Endodermal cell (in vitro differentiated cells): ENCODE results near the gene NAGLU. TPM values are rescaled to one million over a fixed set of nuclear protein-coding genes. Genes with fewer than 3 reads are reported as not detected.
A peak's percentile ranks its signal among the peaks of the same experiment; 100 is the strongest.

Source experiments
- DNase-seq: peaks from one replicate; pipeline ENCODE4 v3.0.0-alpha.2; 2017
- H3K27ac ChIP-seq: 2 replicates; pipeline ENCODE4 v1.5.1; 2013; ENCODE audit warnings: mild to moderate bottlenecking, low read depth, low read length, moderate library complexity
- H3K27me3 ChIP-seq: 2 replicates; pipeline ENCODE4 v1.6.1; 2013; ENCODE audit warnings: mild to moderate bottlenecking, low read length, moderate library complexity; ENCODE audit not compliant: insufficient read depth, control insufficient read depth, poor library complexity, severe bottlenecking
- H3K36me3 ChIP-seq: 2 replicates; pipeline ENCODE4 v1.7.0; 2013; ENCODE audit warnings: mild to moderate bottlenecking, low read length, moderate library complexity; ENCODE audit not compliant: control insufficient read depth, insufficient read depth
- H3K4me1 ChIP-seq: one replicate; pipeline ENCODE4 v1.7.0; 2013; ENCODE audit warnings: low read length; ENCODE audit not compliant: control insufficient read depth, insufficient read depth
- H3K4me3 ChIP-seq: 2 replicates; pipeline ENCODE4 v1.5.1; 2013; ENCODE audit warnings: mild to moderate bottlenecking, low read length, moderate library complexity
- H3K9ac ChIP-seq: 2 replicates; pipeline ENCODE4 v1.6.1; 2013; ENCODE audit warnings: mild to moderate bottlenecking, low read length, moderate library complexity; ENCODE audit not compliant: poor library complexity, severe bottlenecking; ENCODE audit errors: extremely low read depth
- H3K9me3 ChIP-seq: 2 replicates; pipeline ENCODE4 v1.6.1; 2013; ENCODE audit warnings: mild to moderate bottlenecking, low read length, moderate library complexity; ENCODE audit not compliant: control insufficient read depth
- H3K27ac Mint-ChIP-seq: 2 replicates; pipeline ENCODE4 v1.8.0; 2020; ENCODE audit warnings: mixed read lengths
- H3K27me3 Mint-ChIP-seq: 2 replicates; pipeline ENCODE4 v1.8.0; 2021; ENCODE audit warnings: mild to moderate bottlenecking, mixed read lengths; ENCODE audit not compliant: insufficient read depth
- H3K36me3 Mint-ChIP-seq: 2 replicates; pipeline ENCODE4 v1.8.0; 2020; ENCODE audit warnings: low read depth, mixed read lengths
- H3K4me1 Mint-ChIP-seq: 2 replicates; pipeline ENCODE4 v1.8.0; 2020; ENCODE audit warnings: mixed read lengths
- H3K4me3 Mint-ChIP-seq: 2 replicates; pipeline ENCODE4 v1.8.0; 2020; ENCODE audit warnings: mild to moderate bottlenecking, moderate library complexity, mixed read lengths
- H3K9me3 Mint-ChIP-seq: 2 replicates; pipeline ENCODE4 v1.8.0; 2020; ENCODE audit warnings: mild to moderate bottlenecking, mixed read lengths
- WGBS, 2 experiments: methylation state at CpG; one replicate each; pipeline versions ENCODE4 v1.1.5 to v1.1.7; 2013; ENCODE audit warnings: missing lambda C conversion rate in 2 of 2, mixed read lengths in 1 of 2; ENCODE audit not compliant: insufficient coverage in 1 of 2, insufficient read length in 1 of 2; 5-methylcytosine and 5-hydroxymethylcytosine counted together
- total RNA-seq, 2 donors: library from RNA; stranded (reverse); fragmentation: NEBNext Ultra II Directional in 1 of 2; extraction: Animal tissue kit (Norgen Biotek cat#: 25700) in 1 of 2; gene quantifications; 2 replicates in 1 of 2; 3 replicates in 1 of 2; pipeline ENCODE4 v1.2.1, GENCODE V29; 2021
- TF ChIP-seq, protein P1 (sequence below): fragments of 200-600 bp; sonication (generic); conservative IDR thresholded peaks from 2 replicates; pipeline ENCODE4 v1.5.0; 2021; ENCODE audit warnings: antibody characterized with exemption, mild to moderate bottlenecking

The NAGLU gene
- total RNA-seq, 2 donors from 2014 or later, result 29.1 to 31.5 TPM

- Mint-ChIP-seq H3K4me1 (peaks cover 18% of the 10 kb centered on the region), H3K4me3 (peak overlapping the region; percentile 86), H3K9me3 (no peaks in the 10 kb centered on the region), H3K36me3 (peaks cover 31% of the 10 kb centered on the region), H3K27ac (peak overlapping the region; percentile 94), H3K27me3 (no peaks in the 10 kb centered on the region)
- no peak for DNase-seq
- Histone ChIP-seq H3K4me3 (no peak overlapping the region), H3K27ac (no peak overlapping the region), H3K27me3 (no peaks in the 10 kb centered on the region), H3K36me3 (peaks cover 55% of the 10 kb centered on the region), H3K9me3 (no peaks in the 10 kb centered on the region), H3K9ac (no peak overlapping the region), H3K4me1 (peaks cover 4% of the 10 kb centered on the region)
- TF ChIP-seq, protein P1, sequence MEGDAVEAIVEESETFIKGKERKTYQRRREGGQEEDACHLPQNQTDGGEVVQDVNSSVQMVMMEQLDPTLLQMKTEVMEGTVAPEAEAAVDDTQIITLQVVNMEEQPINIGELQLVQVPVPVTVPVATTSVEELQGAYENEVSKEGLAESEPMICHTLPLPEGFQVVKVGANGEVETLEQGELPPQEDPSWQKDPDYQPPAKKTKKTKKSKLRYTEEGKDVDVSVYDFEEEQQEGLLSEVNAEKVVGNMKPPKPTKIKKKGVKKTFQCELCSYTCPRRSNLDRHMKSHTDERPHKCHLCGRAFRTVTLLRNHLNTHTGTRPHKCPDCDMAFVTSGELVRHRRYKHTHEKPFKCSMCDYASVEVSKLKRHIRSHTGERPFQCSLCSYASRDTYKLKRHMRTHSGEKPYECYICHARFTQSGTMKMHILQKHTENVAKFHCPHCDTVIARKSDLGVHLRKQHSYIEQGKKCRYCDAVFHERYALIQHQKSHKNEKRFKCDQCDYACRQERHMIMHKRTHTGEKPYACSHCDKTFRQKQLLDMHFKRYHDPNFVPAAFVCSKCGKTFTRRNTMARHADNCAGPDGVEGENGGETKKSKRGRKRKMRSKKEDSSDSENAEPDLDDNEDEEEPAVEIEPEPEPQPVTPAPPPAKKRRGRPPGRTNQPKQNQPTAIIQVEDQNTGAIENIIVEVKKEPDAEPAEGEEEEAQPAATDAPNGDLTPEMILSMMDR, result no peak
- WGBS, 2 experiments, result 90 to 96% methylated on average over 9 to 16 of the region's 16 CpGs
Observed at GRCh38 chr17:42565523-42566214, 29.6 kb downstream of the NAGLU start.

DNA sequence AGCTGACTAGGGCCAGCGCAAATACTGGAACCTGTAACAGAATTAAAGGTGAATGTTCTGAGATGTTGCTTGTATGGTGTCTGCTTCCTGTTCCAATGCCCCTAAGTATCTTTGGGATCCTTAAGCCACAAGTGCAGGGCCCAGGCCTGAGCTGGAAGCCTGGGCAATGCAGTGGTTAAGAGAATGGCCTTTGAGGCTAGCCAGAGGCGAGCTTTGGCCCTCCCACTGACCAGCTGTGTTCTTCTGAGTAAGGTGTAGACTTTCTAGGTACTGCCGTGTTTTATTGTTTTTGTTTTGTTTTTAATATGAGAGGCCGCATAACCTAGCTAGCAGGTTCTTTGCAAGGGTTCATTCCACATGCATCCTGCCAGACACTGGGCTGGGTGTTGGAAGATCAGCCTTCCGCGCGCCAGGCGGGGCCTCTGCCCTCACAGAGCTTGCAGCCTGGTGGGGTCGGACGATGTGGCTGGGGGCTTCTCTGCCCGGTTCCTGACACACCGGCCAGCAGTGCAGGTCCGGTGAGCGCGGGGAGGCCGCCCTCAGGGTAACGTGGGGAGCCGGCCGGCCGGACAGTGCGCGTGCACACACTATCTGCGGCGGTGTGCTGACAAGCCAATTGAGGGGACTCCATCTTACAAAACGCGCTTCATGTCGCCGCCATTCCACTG, 30.3 kb downstream of the NAGLU start:
- Histone ChIP-seq H3K9ac (no peak overlapping the region), H3K36me3 (peaks cover 60% of the 10 kb centered on the region), H3K27ac (peak overlapping the region; percentile 78), H3K9me3 (no peaks in the 10 kb centered on the region), H3K4me3 (peak overlapping the region; percentile 94), H3K4me1 (peaks cover 4% of the 10 kb centered on the region), H3K27me3 (no peaks in the 10 kb centered on the region)
- TF ChIP-seq, protein P1, result no peak
- no peaks in the 10 kb centered on the region for H3K9me3 Mint-ChIP-seq
- DNase-seq, result no peak
- peaks cover 16% of the 10 kb centered on the region for H3K4me1 Mint-ChIP-seq
- peaks cover 36% of the 10 kb centered on the region for H3K36me3 Mint-ChIP-seq
- peak overlapping the region; percentile 94 for H3K27ac Mint-ChIP-seq
- peak overlapping the region; percentile 86 for H3K4me3 Mint-ChIP-seq
- WGBS, 2 experiments, result 59 to 66% methylated on average over 17 to 28 of the region's 28 CpGs
- H3K27me3 Mint-ChIP-seq, result no peaks in the 10 kb centered on the region

DNA sequence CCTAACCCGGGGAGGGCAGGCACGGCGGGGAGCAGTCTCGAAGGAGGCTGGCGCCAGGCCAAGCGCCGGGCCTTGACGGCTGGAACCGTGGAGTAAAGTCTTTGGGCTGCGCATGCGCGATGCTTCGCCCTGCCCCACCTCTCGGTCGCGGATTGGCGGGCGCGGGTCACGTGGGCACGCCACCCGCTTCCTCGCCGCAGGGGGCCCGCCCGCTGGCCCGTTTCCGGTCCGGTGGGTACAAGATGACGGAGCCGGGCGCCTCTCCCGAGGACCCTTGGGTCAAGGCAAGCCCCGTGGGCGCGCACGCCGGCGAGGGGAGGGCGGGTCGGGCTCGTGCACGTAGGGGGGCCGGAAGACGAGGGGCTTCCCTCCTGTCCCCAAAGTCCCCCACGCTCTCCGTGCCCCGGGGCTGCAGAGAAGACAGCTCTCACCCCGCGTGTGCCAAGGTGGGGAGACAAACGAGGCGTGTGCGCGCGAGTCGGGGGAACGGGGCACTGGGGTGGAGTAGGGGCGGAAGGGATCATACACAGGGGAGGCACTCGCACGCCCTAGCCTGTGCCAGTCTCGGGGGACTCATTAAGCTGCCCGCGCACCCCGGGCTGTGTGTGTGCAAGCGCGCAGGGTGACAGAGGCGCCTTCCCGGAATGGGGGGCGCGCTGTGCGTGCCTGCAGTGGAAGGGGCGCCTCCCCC, 31.0 kb downstream of the NAGLU start, which contains the start of gene MLX:
MLX (plus strand) TSS at position 218 of the 691 bp plus-strand sequence; CDS start at position 243, 25 bp downstream.
- Histone ChIP-seq H3K4me3 (peak within 1 kb of the TSS; percentile 94), H3K27ac (peak within 1 kb of the TSS; percentile 78), H3K27me3 (no peaks in the 10 kb centered on the region), H3K9me3 (no peaks in the 10 kb centered on the region), H3K4me1 (peaks cover 4% of the 10 kb centered on the region), H3K9ac (peak within 1 kb of the TSS; percentile 63), H3K36me3 (peaks cover 67% of the 10 kb centered on the region)
- 0% methylated on average over 30 to 72 of the region's 72 CpGs for WGBS, 2 experiments
- Mint-ChIP-seq H3K36me3 (peaks cover 43% of the 10 kb centered on the region), H3K27me3 (no peaks in the 10 kb centered on the region), H3K9me3 (no peaks in the 10 kb centered on the region), H3K4me3 (peak within 1 kb of the TSS; percentile 86), H3K27ac (peak within 1 kb of the TSS; percentile 94), H3K4me1 (peaks cover 15% of the 10 kb centered on the region)
- TF ChIP-seq, protein P1, result peak; percentile 43
- peak; percentile 98 for DNase-seq
